ENCODE data around the gene HOXC6. TPM values are rescaled to one million over a fixed set of nuclear protein-coding genes. Genes with fewer than 3 reads are reported as not detected.
A peak's percentile ranks its signal among the peaks of the same experiment; 100 is the strongest.

HOXC6 gene
- total and polyA plus RNA-seq, 2 of the 8 experiments (the other 6 are each of a cell fraction or from before 2014, with no cell fraction given) = not detected

DNA sequence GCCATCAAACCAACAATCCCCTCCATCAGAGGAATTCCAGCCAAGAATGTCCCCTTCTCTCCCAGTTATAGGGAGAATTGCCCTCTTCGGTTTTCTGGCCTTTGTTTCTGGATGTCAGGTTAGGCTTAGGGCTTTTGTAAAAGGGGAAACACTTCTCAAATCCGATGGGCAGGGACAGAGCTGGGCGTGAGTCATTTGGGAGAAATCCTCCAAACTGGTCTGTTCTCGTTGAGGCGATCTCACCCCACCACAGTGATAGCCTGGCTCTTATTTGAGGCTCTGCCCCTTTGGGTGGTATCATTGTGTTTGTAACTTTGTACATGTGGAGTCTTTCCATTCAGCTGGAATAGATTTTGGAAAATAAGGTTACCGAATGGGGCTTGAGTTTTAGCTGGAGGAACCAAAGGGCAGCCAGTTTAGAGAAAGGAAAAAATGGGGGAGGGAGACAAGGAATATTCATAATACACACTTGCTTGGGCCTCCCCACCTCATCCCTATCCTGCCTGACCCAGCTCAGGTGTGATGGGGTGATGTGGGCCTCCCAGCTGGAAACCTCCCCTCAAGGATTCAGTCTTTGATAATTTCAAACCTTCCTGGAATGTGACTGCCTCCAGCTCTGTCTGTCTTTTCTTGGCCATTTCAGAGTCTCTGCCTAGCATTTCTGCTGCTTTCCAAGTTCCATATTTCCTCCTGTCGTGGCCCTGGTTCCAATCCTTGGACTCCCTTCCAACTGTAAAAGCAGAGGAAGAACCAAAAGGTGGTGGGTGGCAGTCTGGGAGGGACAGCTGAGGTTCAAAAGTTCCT, 32.9 kb downstream of the HOXC6 start:
- Histone ChIP-seq H3K23me2 (ENCODE audit: low read depth, low read length) (no peaks in the 10 kb centered on the region; the same call in none of the 2 replicates), H3K56ac (replicated peaks; ENCODE audit: insufficient read length, low read depth, low read length) (no peak overlapping the region), H3K27me3 (replicated peaks in 1 of 4; ENCODE audit: control insufficient read depth in 3 of 4, extremely low read depth in 1 of 4, insufficient read depth in 3 of 4, low read length in 3 of 4) (peaks cover 73 to 95% (median 88%) of the 10 kb centered on the region in 4 experiments), H2BK120ac (replicated peaks; ENCODE audit: low read depth, low read length) (no peak overlapping the region), H3K4me3 (ENCODE audit: extremely low read depth in 1 of 4, insufficient read depth in 2 of 4, low read depth in 3 of 4, low read length in 4 of 4) (no peak overlapping the region), H2BK20ac (ENCODE audit: low read length) (no peak overlapping the region), H3K14ac (ENCODE audit: insufficient read length) (no peak overlapping the region), H4K8ac (ENCODE audit: extremely low read depth, insufficient read depth, low read length) (no peak overlapping the region), H3K79me1 (ENCODE audit: low read depth, low read length) (no peaks in the 10 kb centered on the region), H2BK15ac (ENCODE audit: low read length) (no peak overlapping the region), H4K91ac (replicated peaks; ENCODE audit: insufficient read length, low read length) (no peak overlapping the region), H3K9ac (replicated peaks in 1 of 4; ENCODE audit: extremely low read depth in 1 of 4, low read depth in 3 of 4, low read length in 3 of 4) (no peak overlapping the region), H2BK12ac (ENCODE audit: low read depth, low read length) (peak overlapping the region; percentile 20), H3K18ac (ENCODE audit: extremely low read depth, low read length) (no peak overlapping the region; the same call in 1 of the 2 replicates), H3K36me3 (ENCODE audit: control insufficient read depth in 2 of 4, insufficient read depth in 4 of 4, low read length in 3 of 4) (no peaks in the 10 kb centered on the region; a peak in 1 of 8 replicates), H2AK5ac (ENCODE audit: low read depth, low read length) (no peak overlapping the region), H3K4me2 (ENCODE audit: insufficient read depth in 1 of 2, low read depth in 2 of 2, low read length in 2 of 2) (no peak overlapping the region; a peak in 1 of 4 replicates), H3K27ac (ENCODE audit: low read depth, low read length) (no peak overlapping the region), H3K4me1 (replicated peaks in 1 of 4; ENCODE audit: control insufficient read depth in 3 of 4, insufficient read depth in 4 of 4, low read length in 3 of 4) (peaks cover 2 to 14% (median 6%) of the 10 kb centered on the region in 4 experiments), H4K5ac (ENCODE audit: insufficient read length, low read depth, low read length) (no peak overlapping the region), H3K4ac (replicated peaks; ENCODE audit: insufficient read length, low read depth, low read length) (no peak overlapping the region), H2AFZ (ENCODE audit: low read length) (no peak overlapping the region), H4K20me1 (replicated peaks in 1 of 2; ENCODE audit: control insufficient read depth in 1 of 2, insufficient read depth in 2 of 2, low read length in 2 of 2) (peaks cover 0 to 2% of the 10 kb centered on the region in 2 experiments), H3K79me2 (ENCODE audit: control insufficient read depth in 1 of 2, insufficient read depth in 2 of 2, low read length in 2 of 2) (no peaks in the 10 kb centered on the region), H3K9me3 (ENCODE audit: insufficient read depth in 2 of 2, low read depth in 1 of 2, low read length in 1 of 2) (no peaks in the 10 kb centered on the region), H2BK5ac (ENCODE audit: low read depth, low read length) (no peak overlapping the region), H3K23ac (ENCODE audit: insufficient read length) (no peak overlapping the region)
- POLR2A ChIA-PET (ENCODE audit: partially characterized antibody) = no interaction called here
- FAIRE-seq (no peak), DNase-seq (ENCODE audit: low read depth in 1 of 2, low spot score in 2 of 2) (no peak)
- no peak for TF ChIP-seq BRCA1 (IDR thresholded peaks at IDR 0.05; ENCODE audit: low read depth, low read length)
- peak; percentile 8 for TF ChIP-seq EZH2 (IDR thresholded peaks at IDR 0.05; ENCODE audit: low read depth, low read length, severe bottlenecking)
- CTCF ChIA-PET (ENCODE audit: partially characterized antibody) = interaction anchor here (0.7 to 1.7 kb wide), 9 partner anchors 10 to 141 kb away, joined by 3 to 6 read pairs (median 4); partner anchors contain the start of gene HOXC5
- WGBS, 2 experiments (ENCODE audit: extremely low coverage in 1 of 2, insufficient coverage in 1 of 2, insufficient read length in 1 of 2, insufficient replicate concordance in 2 of 2, low coverage in 1 of 2, low lambda C conversion rate in 2 of 2, missing lambda C conversion rate in 1 of 2) = 29% methylated on average over 7 of the region's 7 CpGs; no CpG with 5 or more reads in 1 of the 2 experiments

Measured in H1 (cell line).